ENCODE data around the gene OS9.

- no peak for TF ChIP-seq EZH2phosphoT487 (IDR thresholded peaks at IDR 0.05; ENCODE audit: borderline replicate concordance, low read depth, low read length)
- no peak for TF ChIP-seq CTCF (conservative IDR thresholded peaks at IDR 0.05; ENCODE audit: low read length)
These were observed 72.8 kb downstream of the OS9 start, which contains the start of gene CYP27B1 for GRCh38 chr12:57766464-57767304.

Measured in OCI-LY7 (cell line).